ENCODE data around the gene PLAC8.
"Not testable (repeated sequence)": the region's sequence is repeated elsewhere in the genome, so short reads cannot be mapped to it uniquely, and the experiment has no call there.

The PLAC8 gene

GRCh38 chr4:83067058-83067639, 47.4 kb downstream of the PLAC8 start:
- H3K4me3 ChIP-seq (ENCODE audit: low read depth, low read length), result no peak overlapping the region

DNA sequence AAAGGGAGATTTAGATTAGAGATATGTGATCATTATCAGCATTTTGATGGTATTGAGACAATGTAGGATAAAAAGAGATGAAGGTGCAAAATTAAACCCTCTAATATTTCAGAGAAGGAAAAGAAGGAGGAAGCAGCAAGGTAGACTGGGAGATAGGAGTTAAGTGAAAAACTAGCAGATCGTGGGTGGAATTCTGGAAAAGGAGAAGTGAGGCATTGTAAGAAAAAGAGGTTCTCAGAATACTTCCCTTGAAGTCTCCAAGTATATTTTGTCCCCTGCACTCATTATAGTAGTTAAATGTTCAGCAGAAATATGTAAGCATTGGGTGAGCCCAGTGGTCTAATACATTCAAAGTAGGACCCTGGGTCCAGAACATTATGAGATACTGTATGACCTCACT, 49.3 kb downstream of the PLAC8 start:
- TF ChIP-seq, protein P1, sequence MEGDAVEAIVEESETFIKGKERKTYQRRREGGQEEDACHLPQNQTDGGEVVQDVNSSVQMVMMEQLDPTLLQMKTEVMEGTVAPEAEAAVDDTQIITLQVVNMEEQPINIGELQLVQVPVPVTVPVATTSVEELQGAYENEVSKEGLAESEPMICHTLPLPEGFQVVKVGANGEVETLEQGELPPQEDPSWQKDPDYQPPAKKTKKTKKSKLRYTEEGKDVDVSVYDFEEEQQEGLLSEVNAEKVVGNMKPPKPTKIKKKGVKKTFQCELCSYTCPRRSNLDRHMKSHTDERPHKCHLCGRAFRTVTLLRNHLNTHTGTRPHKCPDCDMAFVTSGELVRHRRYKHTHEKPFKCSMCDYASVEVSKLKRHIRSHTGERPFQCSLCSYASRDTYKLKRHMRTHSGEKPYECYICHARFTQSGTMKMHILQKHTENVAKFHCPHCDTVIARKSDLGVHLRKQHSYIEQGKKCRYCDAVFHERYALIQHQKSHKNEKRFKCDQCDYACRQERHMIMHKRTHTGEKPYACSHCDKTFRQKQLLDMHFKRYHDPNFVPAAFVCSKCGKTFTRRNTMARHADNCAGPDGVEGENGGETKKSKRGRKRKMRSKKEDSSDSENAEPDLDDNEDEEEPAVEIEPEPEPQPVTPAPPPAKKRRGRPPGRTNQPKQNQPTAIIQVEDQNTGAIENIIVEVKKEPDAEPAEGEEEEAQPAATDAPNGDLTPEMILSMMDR (IDR thresholded peaks at IDR 0.05; ENCODE audit: borderline replicate concordance, insufficient read depth, low read depth, low read length), result no peak
- H3K4me3 ChIP-seq (ENCODE audit: low read depth, low read length), result no peak overlapping the region

More at GRCh38 chr4:83067058-83067639, 47.4 kb downstream of the PLAC8 start:
- TF ChIP-seq, protein P1 (IDR thresholded peaks at IDR 0.05; ENCODE audit: borderline replicate concordance, insufficient read depth, low read depth, low read length), result no peak

DNA sequence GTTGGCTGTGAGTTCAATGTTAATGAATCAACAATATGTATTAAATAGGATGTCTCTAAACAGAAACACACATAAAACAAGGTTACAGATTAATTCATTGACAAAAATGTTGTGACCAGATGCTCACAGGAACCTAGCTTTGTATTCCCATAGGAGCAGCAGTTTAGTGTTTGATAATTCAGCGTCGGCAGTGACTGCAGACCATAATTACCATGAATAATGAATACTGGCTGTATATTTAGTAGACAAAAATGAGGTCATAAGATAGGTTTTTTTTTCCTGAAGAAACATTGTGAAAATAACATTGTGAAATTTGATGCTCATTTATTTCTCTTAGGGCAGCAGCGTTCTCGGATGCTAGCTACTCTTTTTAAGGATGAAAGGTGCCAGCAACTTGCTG, 51.8 kb downstream of the PLAC8 start:
- TF ChIP-seq, protein P1 (IDR thresholded peaks at IDR 0.05; ENCODE audit: borderline replicate concordance, insufficient read depth, low read depth, low read length), result no peak
- no peak overlapping the region for H3K4me3 ChIP-seq (ENCODE audit: low read depth, low read length)

DNA sequence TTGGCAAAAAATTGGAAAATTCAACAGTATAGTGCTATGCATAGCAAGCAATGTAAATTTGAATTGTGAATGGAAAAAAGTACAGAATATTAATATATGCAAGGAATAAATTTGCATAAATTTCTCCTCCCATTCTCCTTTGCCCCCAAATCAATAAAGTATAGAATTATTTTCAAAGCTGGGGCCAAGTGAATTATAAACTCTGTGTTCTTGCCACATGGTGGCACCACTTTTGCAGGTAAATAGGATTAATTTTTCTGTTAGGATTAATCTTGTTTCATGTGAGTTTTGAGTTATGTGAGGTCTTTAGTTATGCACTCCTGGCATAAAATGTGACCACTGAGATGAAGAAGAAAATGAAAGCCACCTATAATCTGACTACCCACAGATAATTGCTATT, 59.6 kb downstream of the PLAC8 start:
- TF ChIP-seq, protein P1 (IDR thresholded peaks at IDR 0.05; ENCODE audit: borderline replicate concordance, insufficient read depth, low read depth, low read length), result 0 out of 2 replicates have a peak, but pooled peaks have one; percentile 5
- H3K4me3 ChIP-seq (ENCODE audit: low read depth, low read length), result no peak overlapping the region

DNA sequence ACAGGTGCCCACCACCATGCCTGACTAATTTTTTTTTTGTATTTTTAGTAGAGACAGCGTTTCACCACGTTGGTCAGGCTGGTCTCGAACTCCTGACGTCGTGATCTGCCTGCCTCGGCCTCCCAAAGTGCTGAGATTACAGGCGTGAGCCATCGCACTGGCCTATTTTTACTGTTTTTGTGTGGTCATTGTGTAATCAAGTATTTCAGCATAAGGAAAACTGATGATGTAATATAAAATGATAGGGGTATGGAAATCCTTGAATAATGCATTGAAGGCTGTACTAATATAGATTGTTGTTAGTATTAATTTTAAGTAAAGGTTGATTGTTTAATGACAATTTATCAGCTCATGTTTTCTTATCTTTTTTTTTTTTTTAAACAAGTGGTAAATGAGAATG, 65.7 kb downstream of the PLAC8 start:
- H3K4me3 ChIP-seq (ENCODE audit: low read depth, low read length), result not testable (repeated sequence)

DNA sequence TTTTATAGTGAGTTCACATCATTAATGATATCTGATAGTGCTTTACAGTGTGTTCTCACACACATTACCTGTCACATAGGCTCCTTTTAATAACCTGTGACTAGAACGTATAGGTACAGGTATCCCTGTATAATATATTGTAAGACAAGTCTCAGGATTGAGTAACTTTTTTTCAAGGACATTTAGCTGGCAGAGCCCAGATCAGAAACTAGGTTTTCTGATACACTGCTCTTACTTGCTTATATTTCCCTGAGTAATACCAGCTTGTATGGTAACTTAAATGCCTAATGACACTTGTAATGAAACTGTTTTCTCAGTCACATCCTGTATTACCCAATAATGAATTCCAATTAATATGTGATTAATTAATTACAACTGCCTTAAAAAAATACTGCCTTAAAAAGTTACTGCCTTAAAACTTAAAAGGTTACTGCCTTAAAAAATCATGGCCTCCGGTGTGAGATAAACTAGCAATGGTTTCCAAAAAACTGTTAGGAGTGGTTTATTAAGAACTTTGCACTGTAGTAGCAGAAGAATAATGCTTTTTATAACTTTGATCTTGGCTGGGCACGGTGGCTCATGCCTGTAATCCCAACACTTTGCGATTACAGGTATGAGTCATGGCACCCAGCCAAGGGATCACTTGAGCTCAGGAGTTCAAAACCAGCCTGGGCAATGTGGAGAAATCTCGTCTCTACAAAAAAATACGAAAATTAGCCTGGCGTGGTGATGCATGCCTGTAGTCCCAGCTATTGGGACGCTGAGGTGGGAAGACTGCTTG, 67.6 kb downstream of the PLAC8 start:
- TF ChIP-seq, protein P1 (IDR thresholded peaks at IDR 0.05; ENCODE audit: borderline replicate concordance, insufficient read depth, low read depth, low read length), result no peak
- no peak overlapping the region for H3K4me3 ChIP-seq (ENCODE audit: low read depth, low read length)

DNA sequence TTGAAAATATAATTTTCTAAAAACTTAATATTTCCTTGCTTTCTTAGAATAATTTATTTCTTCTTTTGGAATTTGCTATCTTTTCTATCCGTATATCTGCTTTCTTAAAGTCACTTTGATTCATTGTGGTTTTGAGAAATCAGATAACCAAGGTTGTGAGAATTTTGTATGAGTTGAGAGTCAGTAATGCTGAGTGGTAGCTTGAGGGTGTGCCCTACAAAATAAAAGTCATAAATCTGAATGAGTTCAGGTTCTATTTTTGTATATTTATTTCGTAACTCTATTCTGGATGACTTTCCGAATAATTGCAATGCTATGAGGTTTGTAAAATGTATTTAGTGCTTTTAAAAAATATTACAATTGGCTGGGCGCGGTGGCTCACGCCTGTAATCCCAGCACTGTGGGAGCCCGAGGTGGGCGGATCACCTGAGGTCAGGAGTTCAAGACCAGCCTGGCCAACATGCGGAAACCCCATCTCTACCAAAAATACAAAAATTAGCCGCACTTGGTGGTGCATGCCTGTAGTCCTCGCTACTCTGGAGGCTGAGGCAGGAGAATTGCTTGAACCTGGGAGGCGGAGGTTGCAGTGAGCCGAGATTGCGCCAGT, 70.6 kb downstream of the PLAC8 start:
- TF ChIP-seq, protein P1 (IDR thresholded peaks at IDR 0.05; ENCODE audit: borderline replicate concordance, insufficient read depth, low read depth, low read length), result no peak
- H3K4me3 ChIP-seq (ENCODE audit: low read depth, low read length), result no peak overlapping the region

DNA sequence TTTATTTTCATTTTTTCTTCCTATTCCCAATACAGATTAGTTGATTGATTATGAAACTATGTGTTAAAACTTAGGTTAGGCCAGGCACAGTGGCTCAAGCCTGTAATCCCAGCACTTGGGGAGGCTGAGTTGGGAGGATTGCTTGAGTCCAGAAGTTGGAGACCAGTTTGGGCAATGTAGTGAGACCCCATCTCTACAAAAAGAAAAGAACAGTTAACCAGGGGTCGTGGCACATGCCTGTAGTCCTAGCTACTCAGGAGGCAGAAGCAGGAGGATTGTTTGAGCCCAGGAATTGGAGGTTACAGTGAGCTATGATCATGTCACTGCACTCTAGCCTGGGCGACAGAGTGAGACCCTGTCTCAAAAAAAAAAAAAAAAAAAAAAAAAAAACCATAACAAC, 71.4 kb downstream of the PLAC8 start:
- not testable (repeated sequence) for H3K4me3 ChIP-seq (ENCODE audit: low read depth, low read length)
